H1 (cell line): ENCODE measurements around the gene LIF. TPM values are rescaled to one million over a fixed set of nuclear protein-coding genes. Genes with fewer than 3 reads are reported as not detected.

Source experiments
- ASH2L ChIP-seq: fragments of 200-600, 300-600 bp; sonication (generic); IDR thresholded peaks from one replicate; pipeline ENCODE4 v1.7.1; 2017; ENCODE audit warnings: low read length
- BACH1 ChIP-seq: IDR thresholded peaks from 2 replicates; pipeline ENCODE4 v1.6.1; 2012; ENCODE audit warnings: low read length, improper control_type of control experiment
- CEBPB ChIP-seq: IDR thresholded peaks from 2 replicates; pipeline ENCODE4 v1.6.1; 2012; ENCODE audit warnings: low read depth, low read length
- CHD7 ChIP-seq: fragments of 300-600 bp; sonication (generic); IDR thresholded peaks from 2 replicates; pipeline ENCODE4 v1.7.1; 2012; ENCODE audit warnings: low read length, moderate library complexity, mild to moderate bottlenecking, inconsistent platforms; ENCODE audit not compliant: insufficient replicate concordance
- EP300 ChIP-seq, 2 experiments: IDR thresholded peaks; 1 replicate in 1 of 2; 2 replicates in 1 of 2; pipeline ENCODE4 v1.6.1; 2011 to 2012; ENCODE audit warnings: low read depth in 2 of 2, low read length in 2 of 2, mild to moderate bottlenecking in 2 of 2, borderline replicate concordance in 1 of 2, inconsistent platforms in 1 of 2, moderate library complexity in 1 of 2
- GABPA ChIP-seq: IDR thresholded peaks from 2 replicates; pipeline ENCODE4 v1.6.1; 2011; ENCODE audit warnings: mild to moderate bottlenecking, low read length, moderate library complexity, borderline replicate concordance; ENCODE audit not compliant: insufficient read depth
- HDAC2 ChIP-seq, 2 experiments: fragments of 300-600 bp in 1 of 2; sonication (generic) in 1 of 2; IDR thresholded peaks; 2 replicates each; pipeline ENCODE4 v1.6.1; 2011 to 2012; ENCODE audit warnings: low read depth in 2 of 2, low read length in 2 of 2, mild to moderate bottlenecking in 2 of 2, moderate library complexity in 2 of 2, borderline replicate concordance in 1 of 2, inconsistent platforms in 1 of 2
- NANOG ChIP-seq: IDR thresholded peaks from 2 replicates; pipeline ENCODE4 v1.6.1; 2011; ENCODE audit warnings: low read length, low read depth, mild to moderate bottlenecking, inconsistent platforms; ENCODE audit not compliant: insufficient read depth, poor library complexity, severe bottlenecking
- PHF8 ChIP-seq: fragments of 200-600 bp; sonication (generic); conservative IDR thresholded peaks from 2 replicates; pipeline ENCODE4 v1.7.1; 2012; ENCODE audit warnings: low read depth, mild to moderate bottlenecking, inconsistent platforms, low read length, moderate library complexity
- SAP30 ChIP-seq: fragments of 300-600 bp; sonication (generic); IDR thresholded peaks from 2 replicates; pipeline ENCODE4 v1.7.1; 2012; ENCODE audit warnings: low read length, moderate library complexity, mild to moderate bottlenecking, inconsistent platforms; ENCODE audit not compliant: insufficient read depth, insufficient replicate concordance
- polyA plus RNA-seq, 7 experiments: library from polyadenylated mRNA; depleted of rRNA in 3 of 7; stranded (reverse) in 5 of 7; unstranded in 2 of 7; fragments of >200 nt in 5 of 7; fragments of 200-250 nt in 2 of 7; gene quantifications; 1 replicate in 5 of 7; 2 replicates in 1 of 7; 4 replicates in 1 of 7; pipeline versions ENCODE4 v1.2.1 to v1.2.3, GENCODE V29; 2011 to 2013; ENCODE audit warnings: missing spikeins in 2 of 7, mixed read lengths in 2 of 7
- total RNA-seq: library from RNA; stranded (reverse); fragmentation: NEBNext Ultra II Directional; extraction: Animal tissue kit (Norgen Biotek cat#: 25700); gene quantifications from 2 replicates; pipeline ENCODE4 v1.2.1, GENCODE V29; 2021

LIF gene
- total and polyA plus RNA-seq, 2 of the 8 experiments (the other 6 are each of a cell fraction or from before 2014, with no cell fraction given) = 3.3 to 3.5 TPM

GRCh38 chr22:30247974-30248373 lies 1.4 kb upstream of the LIF start (continued):
- TF ChIP-seq CHD7 (no peak), BACH1 (no peak), SAP30 (no peak), EP300 (IDR thresholded peaks at IDR 0.05; ENCODE audit: borderline replicate concordance in 1 of 2, low read depth in 2 of 2, low read length in 2 of 2) (no peak), HDAC2 (IDR thresholded peaks at IDR 0.05; ENCODE audit: borderline replicate concordance in 1 of 2, low read depth in 2 of 2, low read length in 2 of 2) (no peak), NANOG (no peak), PHF8 (no peak), GABPA (no peak), CEBPB (no peak), ASH2L (no peak)
